ENCODE data around the gene GLI1. TPM values are rescaled to one million over a fixed set of nuclear protein-coding genes. Genes with fewer than 3 reads are reported as not detected.
"Not testable (repeated sequence)": the region's sequence is repeated elsewhere in the genome, so short reads cannot be mapped to it uniquely, and the experiment has no call there.

The GLI1 gene
- polyA plus RNA-seq, 1 donor from 2014 or later = 4.2 TPM

- H2AFZ ChIP-seq (ENCODE audit: low read depth, low read length); H3F3A ChIP-seq (ENCODE audit: insufficient read depth, low read length, poor library complexity, severe bottlenecking); H3K4me3 ChIP-seq (ENCODE audit: low read length); H4K20me1 ChIP-seq (ENCODE audit: insufficient read depth); H3K9ac ChIP-seq (ENCODE audit: low read length); H3K9me3 ChIP-seq (ENCODE audit: low read length); H3K27ac ChIP-seq (ENCODE audit: low read length); H3K36me3 ChIP-seq (ENCODE audit: insufficient read depth, low read length); H3K27me3 ChIP-seq (ENCODE audit: insufficient read depth, low read depth, low read length); H3K4me2 ChIP-seq (ENCODE audit: low read length); H3K9me2 ChIP-seq (ENCODE audit: insufficient read depth, low read length): not testable (repeated sequence)
- peaks cover 20% of the 10 kb centered on the region for H3K79me2 ChIP-seq (replicated peaks; ENCODE audit: insufficient read depth, low read length)
These were observed 32.6 kb upstream of the GLI1 start for GRCh38 chr12:57426948-57427347.

- H3K9me3 ChIP-seq (ENCODE audit: low read length) = no peaks in the 10 kb centered on the region
- H3K9me2 ChIP-seq (ENCODE audit: insufficient read depth, low read length) = no peaks in the 10 kb centered on the region
- H3K79me2 ChIP-seq (replicated peaks; ENCODE audit: insufficient read depth, low read length) = peaks cover 20% of the 10 kb centered on the region
- no peak overlapping the region for H2AFZ ChIP-seq (ENCODE audit: low read depth, low read length)
- TF ChIP-seq REST (IDR thresholded peaks at IDR 0.05; ENCODE audit: borderline replicate concordance) (no peak), TAF1 (IDR thresholded peaks at IDR 0.05; ENCODE audit: low read depth) (no peak), RAD21 (conservative IDR thresholded peaks at IDR 0.05) (no peak), SMC3 (conservative IDR thresholded peaks at IDR 0.05; ENCODE audit: poor library complexity) (no peak), POLR2AphosphoS5 (IDR thresholded peaks at IDR 0.05) (no peak), EZH2 (IDR thresholded peaks at IDR 0.05; ENCODE audit: borderline replicate concordance, insufficient read depth, low read length, poor library complexity, severe bottlenecking) (no peak), CTCF (IDR thresholded peaks at IDR 0.05; ENCODE audit: poor library complexity, severe bottlenecking) (no peak), EP300 (conservative IDR thresholded peaks at IDR 0.05; ENCODE audit: poor library complexity, severe bottlenecking) (no peak), MXI1 (conservative IDR thresholded peaks at IDR 0.05; ENCODE audit: poor library complexity, severe bottlenecking) (no peak)
- H3F3A ChIP-seq (ENCODE audit: insufficient read depth, low read length, poor library complexity, severe bottlenecking) = no peaks in the 10 kb centered on the region
- no peak overlapping the region for H3K27ac ChIP-seq (ENCODE audit: low read length)
- peak overlapping the region; percentile 68 for H3K4me3 ChIP-seq (ENCODE audit: low read length)
- H3K27me3 ChIP-seq (ENCODE audit: insufficient read depth, low read depth, low read length) = no peaks in the 10 kb centered on the region
- no peaks in the 10 kb centered on the region for H4K20me1 ChIP-seq (ENCODE audit: insufficient read depth)
- H3K4me2 ChIP-seq (ENCODE audit: low read length) = no peak overlapping the region
- no peaks in the 10 kb centered on the region for H3K36me3 ChIP-seq (ENCODE audit: insufficient read depth, low read length)
- H3K9ac ChIP-seq (ENCODE audit: low read length) = no peak overlapping the region
These were observed 30.6 kb upstream of the GLI1 start for GRCh38 chr12:57428965-57429364.

Data from neural cell (in vitro differentiated cells).